Measurements from ENCODE around the gene OR4N2. TPM values are rescaled to one million over a fixed set of nuclear protein-coding genes. Genes with fewer than 3 reads are reported as not detected.

OR4N2 gene
- total RNA-seq, 1 donor from 2014 or later: not detected

- TF ChIP-seq CTCF (IDR thresholded peaks at IDR 0.05; ENCODE audit: insufficient read depth, low read length, severe bottlenecking): no peak
- DNase-seq (ENCODE audit: low read depth): no peak
- no peak for FAIRE-seq
- Histone ChIP-seq H3K36me3 (ENCODE audit: control insufficient read depth, insufficient read depth, low read length) (no peaks in the 10 kb centered on the region), H3K4me3 (ENCODE audit: low read depth, low read length) (no peak overlapping the region), H3K27me3 (ENCODE audit: control insufficient read depth, insufficient read depth, low read length) (no peaks in the 10 kb centered on the region)
These were observed 69.6 kb downstream of the OR4N2 start for GRCh38 chr14:19873178-19873577.

- no peak for TF ChIP-seq CTCF (IDR thresholded peaks at IDR 0.05; ENCODE audit: insufficient read depth, low read length, severe bottlenecking)
- DNase-seq (ENCODE audit: low read depth) (no peak), FAIRE-seq (no peak)
- H3K36me3 ChIP-seq (ENCODE audit: control insufficient read depth, insufficient read depth, low read length): no peaks in the 10 kb centered on the region
- no peak within 1 kb of the TSS for H3K4me3 ChIP-seq (ENCODE audit: low read depth, low read length)
- no peaks in the 10 kb centered on the region for H3K27me3 ChIP-seq (ENCODE audit: control insufficient read depth, insufficient read depth, low read length)
These were observed 71.3 kb downstream of the OR4N2 start, which contains the start of gene OR4K2 for GRCh38 chr14:19874842-19875241. Gene OR4K2 (plus strand): TSS chr14:19875142. CDS start chr14:19876268, 1,126 bp downstream.

GRCh38 chr14:19878029-19878642, 74.6 kb downstream of the OR4N2 start:
- no peak overlapping the region for H3K4me3 ChIP-seq (ENCODE audit: low read depth, low read length)
- FAIRE-seq: no peak
- TF ChIP-seq CTCF (IDR thresholded peaks at IDR 0.05; ENCODE audit: insufficient read depth, low read length, severe bottlenecking): peak; percentile 10
- no peaks in the 10 kb centered on the region for H3K36me3 ChIP-seq (ENCODE audit: control insufficient read depth, insufficient read depth, low read length)
- DNase-seq (ENCODE audit: low read depth): peak; percentile 2
- H3K27me3 ChIP-seq (ENCODE audit: control insufficient read depth, insufficient read depth, low read length): no peaks in the 10 kb centered on the region

Other genes with a start within 250 kb of the OR4N2 start
- gene OR11H2, start 89.9 kb upstream of the OR4N2 start, total RNA-seq: not detected in 2 replicates
- not detected in 2 replicates for gene OR4Q3, start 60.2 kb upstream of the OR4N2 start, total RNA-seq
- not detected in 2 replicates for gene OR4M1, start 30.3 kb upstream of the OR4N2 start, total RNA-seq
- not detected in 2 replicates for gene OR4K2, start 71.4 kb downstream of the OR4N2 start, total RNA-seq
- gene OR4K5, start 116.8 kb downstream of the OR4N2 start, total RNA-seq: not detected in 2 replicates
- gene OR4K1, start 127.1 kb downstream of the OR4N2 start, total RNA-seq: not detected in 2 replicates
- gene OR4K15, start 171.8 kb downstream of the OR4N2 start, total RNA-seq: not detected in 2 replicates
- not detected in 2 replicates for gene OR4Q2, start 198.4 kb downstream of the OR4N2 start, total RNA-seq
- not detected in 2 replicates for gene OR4K14, start 215.5 kb downstream of the OR4N2 start, total RNA-seq
- not detected in 2 replicates for gene OR4K13, start 232.3 kb downstream of the OR4N2 start, total RNA-seq

Measured in bronchial epithelial cell (primary cell).